ENCODE results near the gene FNDC3B.

FNDC3B gene

GRCh38 chr3:172094621-172095557 lies 55.5 kb downstream of the FNDC3B start:
- DNase-seq (ENCODE audit: insufficient read length, low spot score): no peak
- no peak for TF ChIP-seq CTCF (IDR thresholded peaks at IDR 0.05; ENCODE audit: insufficient read depth, missing control alignments)
- no peak for FAIRE-seq

GRCh38 chr3:172096881-172097420 lies 57.6 kb downstream of the FNDC3B start:
- no peak for TF ChIP-seq CTCF (IDR thresholded peaks at IDR 0.05; ENCODE audit: insufficient read depth, missing control alignments)
- no peak for DNase-seq (ENCODE audit: insufficient read length, low spot score)
- no peak for FAIRE-seq

- FAIRE-seq: no peak
Measured at GRCh38 chr3:172097585-172097984, 58.2 kb downstream of the FNDC3B start.

GRCh38 chr3:172098698-172099494 lies 59.5 kb downstream of the FNDC3B start:
- DNase-seq (ENCODE audit: insufficient read length, low spot score) (no peak), FAIRE-seq (no peak)
- no peak for TF ChIP-seq CTCF (IDR thresholded peaks at IDR 0.05; ENCODE audit: insufficient read depth, missing control alignments)

More at GRCh38 chr3:172097585-172097984, 58.2 kb downstream of the FNDC3B start:
- no peak for TF ChIP-seq CTCF (IDR thresholded peaks at IDR 0.05; ENCODE audit: insufficient read depth, missing control alignments)
- DNase-seq (ENCODE audit: insufficient read length, low spot score): no peak

GRCh38 chr3:172099495-172099808 lies 60.1 kb downstream of the FNDC3B start:
- FAIRE-seq (no peak), DNase-seq (ENCODE audit: insufficient read length, low spot score) (no peak)
- no peak for TF ChIP-seq CTCF (IDR thresholded peaks at IDR 0.05; ENCODE audit: insufficient read depth, missing control alignments)

GRCh38 chr3:172100482-172100881 lies 61.1 kb downstream of the FNDC3B start:
- no peak for TF ChIP-seq CTCF (IDR thresholded peaks at IDR 0.05; ENCODE audit: insufficient read depth, missing control alignments)
- no peak for FAIRE-seq
- no peak for DNase-seq (ENCODE audit: insufficient read length, low spot score)
